ENCODE data around the gene SLAIN2. TPM values are rescaled to one million over a fixed set of nuclear protein-coding genes. Genes with fewer than 3 reads are reported as not detected.

SLAIN2 gene
- total RNA-seq, 6 donors from 2014 or later: 20.6 to 90.9 (median 68.8) TPM

GRCh38 chr4:48428926-48429325 is 87.6 kb downstream of the SLAIN2 start:
- no peaks in the 10 kb centered on the region for H3K27me3 ChIP-seq

GRCh38 chr4:48429709-48430474 is 88.6 kb downstream of the SLAIN2 start:
- Histone ChIP-seq H3K4me3 (no peak overlapping the region), H3K27me3 (no peaks in the 10 kb centered on the region), H3K36me3 (peaks cover 0 to 19% (median 0%) of the 10 kb centered on the region in 4 donors), H3K9me3 (no peaks in the 10 kb centered on the region), H3K4me1 (no peaks in the 10 kb centered on the region), H3K27ac (no peak overlapping the region)
- no peak for TF ChIP-seq POLR2AphosphoS5 (IDR thresholded peaks at IDR 0.05)
- no peak for TF ChIP-seq POLR2A (IDR thresholded peaks at IDR 0.05)
- no peak for TF ChIP-seq EP300 (IDR thresholded peaks at IDR 0.05)
- no peak for TF ChIP-seq CTCF (IDR thresholded peaks at IDR 0.05)
- WGBS, 2 donors: 3 to 96% methylated on average over 1 of the region's 1 CpG
- DNase-seq (no peak), ATAC-seq (ENCODE audit: low FRiP score in 2 of 2) (no peak)

More at GRCh38 chr4:48428926-48429325, 87.6 kb downstream of the SLAIN2 start:
- no peak for DNase-seq
- Histone ChIP-seq H3K4me1 (no peaks in the 10 kb centered on the region), H3K27ac (no peak overlapping the region), H3K36me3 (peaks cover 0 to 19% (median 0%) of the 10 kb centered on the region in 4 donors), H3K4me3 (no peak overlapping the region), H3K9me3 (no peaks in the 10 kb centered on the region)
- ATAC-seq (ENCODE audit: low FRiP score in 2 of 2): no peak
- TF ChIP-seq EP300 (IDR thresholded peaks at IDR 0.05): no peak
- no peak for TF ChIP-seq CTCF (IDR thresholded peaks at IDR 0.05)
- TF ChIP-seq POLR2AphosphoS5 (IDR thresholded peaks at IDR 0.05): no peak
- TF ChIP-seq POLR2A (IDR thresholded peaks at IDR 0.05): no peak
- WGBS, 2 donors: 93 to 95% methylated on average over 2 of the region's 2 CpGs

GRCh38 chr4:48431401-48431800 is 90.1 kb downstream of the SLAIN2 start:
- DNase-seq (no peak), ATAC-seq (ENCODE audit: low FRiP score in 2 of 2) (no peak)
- Histone ChIP-seq H3K27me3 (no peaks in the 10 kb centered on the region), H3K4me1 (no peaks in the 10 kb centered on the region), H3K4me3 (no peak overlapping the region), H3K9me3 (no peaks in the 10 kb centered on the region), H3K27ac (no peak overlapping the region), H3K36me3 (peaks cover 0 to 14% (median 0%) of the 10 kb centered on the region in 4 donors)
- 76 to 80% methylated on average over 2 of the region's 2 CpGs for WGBS, 2 donors
- TF ChIP-seq EP300 (IDR thresholded peaks at IDR 0.05) (no peak), POLR2AphosphoS5 (IDR thresholded peaks at IDR 0.05) (no peak), CTCF (IDR thresholded peaks at IDR 0.05) (no peak), POLR2A (IDR thresholded peaks at IDR 0.05) (no peak)

- no peak for TF ChIP-seq EP300 (IDR thresholded peaks at IDR 0.05)
- TF ChIP-seq POLR2A (IDR thresholded peaks at IDR 0.05): no peak
- TF ChIP-seq POLR2AphosphoS5 (IDR thresholded peaks at IDR 0.05): no peak
- TF ChIP-seq CTCF (IDR thresholded peaks at IDR 0.05): no peak
- no peak overlapping the region for H3K4me3 ChIP-seq
- 77 to 81% methylated on average over 4 of the region's 4 CpGs for WGBS, 2 donors
- H3K36me3 ChIP-seq: peaks cover 0 to 13% (median 0%) of the 10 kb centered on the region in 4 donors
- ATAC-seq (ENCODE audit: low FRiP score in 2 of 2) (no peak), DNase-seq (no peak)
- H3K4me1 ChIP-seq: no peaks in the 10 kb centered on the region
- H3K27me3 ChIP-seq: no peaks in the 10 kb centered on the region
- H3K27ac ChIP-seq: no peak overlapping the region
- no peaks in the 10 kb centered on the region for H3K9me3 ChIP-seq
Observed at GRCh38 chr4:48432017-48432416, 90.7 kb downstream of the SLAIN2 start.

- Histone ChIP-seq H3K4me1 (no peaks in the 10 kb centered on the region), H3K27me3 (no peaks in the 10 kb centered on the region), H3K4me3 (no peak overlapping the region), H3K27ac (no peak overlapping the region), H3K9me3 (no peaks in the 10 kb centered on the region), H3K36me3 (no peaks in the 10 kb centered on the region)
- 94 to 100% methylated on average over 1 of the region's 1 CpG for WGBS, 2 donors
- TF ChIP-seq POLR2A (IDR thresholded peaks at IDR 0.05): no peak
- TF ChIP-seq EP300 (IDR thresholded peaks at IDR 0.05): no peak
- no peak for TF ChIP-seq POLR2AphosphoS5 (IDR thresholded peaks at IDR 0.05)
- no peak for TF ChIP-seq CTCF (IDR thresholded peaks at IDR 0.05)
- DNase-seq (no peak), ATAC-seq (ENCODE audit: low FRiP score in 2 of 2) (no peak)
Observed at GRCh38 chr4:48436318-48436717, 95.0 kb downstream of the SLAIN2 start.

All from upper lobe of left lung (tissue), 6 donors.